ENCODE measurements around the gene DAPK2.

GRCh38 chr15:64008177-64008576, 38.1 kb downstream of the DAPK2 start:
- no peak for TF ChIP-seq CTCF (IDR thresholded peaks at IDR 0.05)
- no peak for TF ChIP-seq POLR2A (IDR thresholded peaks at IDR 0.05)
